GM19023 (cell line): Measurements from ENCODE around the gene BRD4.

ENCODE experiments used
- ATAC-seq: cut with Tn5 transposase; IDR thresholded peaks from one replicate; pipeline ENCODE4 v1.9.1; 2021; ENCODE audit warnings: mild to moderate bottlenecking, moderate library complexity; ENCODE audit not compliant: unreplicated experiment

BRD4 gene

DNA sequence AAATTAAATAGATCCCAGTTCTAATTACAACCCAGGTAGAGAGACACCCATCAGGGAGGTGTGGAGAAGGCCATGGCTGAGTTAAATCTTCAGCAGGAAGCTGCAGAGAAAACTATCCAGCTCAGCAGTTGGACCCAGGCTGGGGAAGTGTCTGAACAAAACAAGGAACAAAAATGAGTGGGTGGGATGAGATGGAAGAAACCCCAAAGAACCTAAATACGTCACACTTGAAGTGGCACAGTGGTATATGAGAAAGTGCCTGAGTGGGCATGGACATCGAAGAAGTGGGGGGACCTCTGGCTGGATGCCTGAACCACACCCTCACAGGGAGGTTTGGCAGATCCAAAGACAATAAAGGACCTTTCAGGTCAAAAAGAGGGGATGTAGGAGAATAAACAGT, 96.6 kb downstream of the BRD4 start:
- ATAC-seq, result no peak

- no peak for ATAC-seq
Observed at GRCh38 chr19:15234431-15235130, 97.8 kb downstream of the BRD4 start.

DNA sequence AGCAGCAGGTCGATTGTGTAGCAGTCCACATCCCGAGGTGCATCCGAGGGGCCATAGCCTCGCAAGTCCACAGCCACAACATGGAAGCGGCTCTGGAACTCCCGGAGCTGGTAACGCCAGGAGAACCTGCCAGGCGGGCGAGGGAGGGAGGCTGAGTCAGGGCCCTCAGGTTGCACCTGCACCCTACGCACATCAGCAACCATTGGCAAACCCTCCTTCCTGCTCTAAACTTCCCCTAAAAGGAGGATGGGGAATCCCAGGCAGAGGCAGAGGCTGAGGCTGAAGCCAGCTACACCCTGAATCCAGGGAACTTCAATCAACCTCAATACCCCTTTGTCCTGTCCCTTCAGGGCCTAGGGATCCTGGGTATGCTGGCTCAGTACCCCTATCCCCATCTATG, 101.1 kb downstream of the BRD4 start:
- no peak for ATAC-seq

DNA sequence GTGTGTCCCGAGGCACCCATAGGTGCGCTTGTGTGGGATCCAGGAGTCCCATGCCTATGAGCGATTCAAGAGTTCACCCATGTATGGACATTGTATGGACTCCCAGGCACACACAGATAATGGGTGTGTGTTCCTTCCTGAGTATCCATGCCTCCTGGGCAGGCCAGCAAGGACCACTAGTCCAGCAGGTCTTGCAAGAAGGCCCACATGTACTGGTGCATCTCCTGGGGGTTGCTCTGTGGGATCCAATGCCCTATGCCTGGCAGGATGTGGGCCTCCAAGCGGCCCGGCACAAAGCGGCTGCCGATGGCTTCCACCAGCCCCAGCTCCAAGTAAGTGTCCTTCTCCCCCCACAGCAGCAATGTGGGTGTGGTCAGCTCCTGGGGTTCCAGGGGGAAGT, 105.1 kb downstream of the BRD4 start:
- ATAC-seq, result no peak

DNA sequence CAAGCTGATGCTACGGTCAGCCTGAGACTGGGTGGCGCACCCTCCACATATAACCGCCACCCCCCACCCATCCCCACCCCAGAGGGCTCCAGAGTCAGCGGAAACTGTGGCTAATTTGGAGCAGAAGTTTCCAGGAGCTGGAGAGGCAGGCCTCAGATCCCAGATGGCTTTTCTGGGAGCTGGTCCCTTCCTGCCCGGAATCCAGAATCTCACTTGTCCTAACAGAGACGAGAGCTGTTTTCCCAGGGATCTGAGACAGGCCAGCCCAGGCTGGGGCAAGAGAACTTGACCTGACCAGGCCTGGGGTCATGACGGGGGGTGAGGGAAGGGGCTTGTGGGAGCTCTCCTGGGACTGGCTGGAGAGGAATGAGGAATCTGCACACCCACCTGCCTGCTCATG, 106.6 kb downstream of the BRD4 start:
- ATAC-seq, result no peak

- ATAC-seq, result no peak
Observed at GRCh38 chr19:15223649-15224361, 108.5 kb downstream of the BRD4 start.

GRCh38 chr19:15222738-15223648, 109.3 kb downstream of the BRD4 start:
- ATAC-seq, result peak; percentile 90

DNA sequence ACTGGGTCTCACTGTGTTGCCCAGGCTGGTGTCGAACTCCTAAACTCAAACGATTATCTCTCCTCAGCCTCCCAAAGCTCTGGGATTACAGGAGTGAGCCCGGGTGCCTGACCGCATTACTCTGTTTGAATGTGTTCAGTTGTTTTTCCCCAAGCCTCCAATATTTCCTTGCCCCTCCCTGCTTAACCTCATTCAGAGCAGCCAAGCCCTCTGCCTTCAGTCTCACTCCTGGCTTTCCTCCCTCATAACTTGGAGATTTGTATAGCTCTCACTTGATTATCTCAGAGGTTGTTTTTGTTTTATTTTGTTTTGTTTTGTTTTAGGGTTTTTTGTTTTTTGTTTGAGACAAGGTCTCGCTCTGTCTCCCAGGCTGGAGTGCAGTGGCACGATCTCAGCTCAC, 111.5 kb downstream of the BRD4 start:
- no peak for ATAC-seq

- ATAC-seq, result no peak
Observed at GRCh38 chr19:15218501-15218900, 113.8 kb downstream of the BRD4 start.

- no peak for ATAC-seq
Observed at GRCh38 chr19:15216363-15216762, 116.0 kb downstream of the BRD4 start.

GRCh38 chr19:15213715-15214381, 118.5 kb downstream of the BRD4 start:
- ATAC-seq, result no peak

GRCh38 chr19:15212711-15213110, 119.6 kb downstream of the BRD4 start:
- no peak for ATAC-seq

- no peak for ATAC-seq
Observed at GRCh38 chr19:15210323-15210781, 122.0 kb downstream of the BRD4 start.

- no peak for ATAC-seq
Observed at GRCh38 chr19:15201374-15202023, 130.8 kb downstream of the BRD4 start.

DNA sequence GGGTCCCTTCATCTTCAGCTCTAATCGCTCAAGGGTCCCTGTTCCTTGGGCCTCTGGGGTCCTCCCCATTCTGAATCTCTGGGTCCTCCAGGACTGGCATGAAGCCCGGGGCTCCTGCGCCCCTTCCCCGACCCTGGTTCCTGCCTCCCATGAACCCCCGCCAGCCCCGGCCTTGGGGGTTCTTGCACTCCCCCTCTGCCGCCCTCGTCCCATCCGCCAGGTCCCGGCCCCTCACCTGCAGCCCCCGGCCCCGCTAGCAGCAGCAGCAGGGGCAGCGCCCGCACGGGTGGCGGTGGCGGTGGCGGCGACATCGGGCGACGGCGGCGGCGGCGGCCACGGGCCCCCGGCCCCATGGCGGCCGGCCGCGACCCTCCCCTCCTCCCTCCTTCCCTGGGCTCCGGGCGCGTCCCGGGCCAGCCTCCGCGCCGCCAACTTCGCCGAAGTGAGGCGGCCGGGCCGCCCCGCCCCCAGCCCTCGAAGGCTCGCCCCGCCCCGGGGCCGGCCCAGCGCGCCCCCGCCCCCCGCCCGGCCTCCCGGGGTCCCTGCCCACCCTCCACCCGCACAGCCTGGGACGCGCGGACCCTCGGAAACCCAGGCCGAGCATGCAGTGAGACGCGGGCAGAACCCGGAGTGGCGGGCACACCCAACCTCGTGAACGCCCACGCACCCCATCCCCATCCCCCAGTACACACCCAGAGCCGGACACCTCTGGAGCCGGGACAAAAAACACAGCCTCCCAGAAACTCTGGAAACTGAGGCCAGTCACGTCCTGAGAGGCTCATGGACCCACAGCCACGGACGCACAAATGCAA, 131.6 kb downstream of the BRD4 start, which contains the start of gene NOTCH3:
Gene NOTCH3 (minus strand): TSS at position 443 of the 812 bp plus-strand sequence. CDS start 90 bp downstream, at position 353.
- ATAC-seq, result no peak

- ATAC-seq, result no peak
Observed at GRCh38 chr19:15199661-15200552, 132.4 kb downstream of the BRD4 start.

- no peak for ATAC-seq
Observed at GRCh38 chr19:15198951-15199660, 133.2 kb downstream of the BRD4 start.

GRCh38 chr19:15197942-15198341, 134.4 kb downstream of the BRD4 start:
- no peak for ATAC-seq
